HG02943 (cell line): ENCODE measurements around the gene KIF23.

Experiments
- ATAC-seq: cut with Tn5 transposase; IDR thresholded peaks from one replicate; pipeline ENCODE4 v1.9.1; 2021; ENCODE audit warnings: mild to moderate bottlenecking, low read depth, moderate library complexity; ENCODE audit not compliant: unreplicated experiment

The KIF23 gene

GRCh38 chr15:69393831-69394491 is 20.2 kb upstream of the KIF23 start:
- no peak for ATAC-seq

- ATAC-seq = no peak
These were observed 19.4 kb upstream of the KIF23 start for GRCh38 chr15:69394556-69395282.

- no peak for ATAC-seq
These were observed 18.7 kb upstream of the KIF23 start for GRCh38 chr15:69395460-69395859.

- ATAC-seq = no peak
These were observed 18.2 kb upstream of the KIF23 start for GRCh38 chr15:69395991-69396390.

GRCh38 chr15:69398491-69398891 is 15.7 kb upstream of the KIF23 start:
- no peak for ATAC-seq

- ATAC-seq = no peak
These were observed 13.3 kb upstream of the KIF23 start for GRCh38 chr15:69400850-69401249.

- ATAC-seq = no peak
These were observed 11.3 kb upstream of the KIF23 start for GRCh38 chr15:69402816-69403215.

- ATAC-seq = no peak
These were observed 10.6 kb upstream of the KIF23 start for GRCh38 chr15:69403594-69403993.

- no peak for ATAC-seq
These were observed 9.0 kb upstream of the KIF23 start for GRCh38 chr15:69405110-69405509.

- ATAC-seq = no peak
These were observed 6.3 kb upstream of the KIF23 start for GRCh38 chr15:69407719-69408400.

- ATAC-seq = no peak
These were observed 5.3 kb upstream of the KIF23 start for GRCh38 chr15:69408841-69409240.

GRCh38 chr15:69410248-69410874 is 3.8 kb upstream of the KIF23 start:
- ATAC-seq = no peak

GRCh38 chr15:69412274-69412673 is 1.9 kb upstream of the KIF23 start:
- no peak for ATAC-seq

- no peak for ATAC-seq
These were observed 1.4 kb upstream of the KIF23 start for GRCh38 chr15:69412701-69413100.

- ATAC-seq = no peak
These were observed 585 bp downstream of the KIF23 start for GRCh38 chr15:69414701-69415167.

- no peak for ATAC-seq
These were observed 1.2 kb downstream of the KIF23 start for GRCh38 chr15:69415381-69415780.

- ATAC-seq = no peak
These were observed 3.4 kb downstream of the KIF23 start for GRCh38 chr15:69417581-69417980.

GRCh38 chr15:69421498-69421897 is 7.3 kb downstream of the KIF23 start:
- no peak for ATAC-seq

- no peak for ATAC-seq
These were observed 8.3 kb downstream of the KIF23 start for GRCh38 chr15:69422336-69422895.

GRCh38 chr15:69424001-69424400 is 9.9 kb downstream of the KIF23 start:
- ATAC-seq = no peak
